ENCODE data around the gene RAP1GAP. TPM values are rescaled to one million over a fixed set of nuclear protein-coding genes. Genes with fewer than 3 reads are reported as not detected.
"Not testable (repeated sequence)": the region's sequence is repeated elsewhere in the genome, so short reads cannot be mapped to it uniquely, and the experiment has no call there.

RAP1GAP gene
- total RNA-seq, 3 donors from 2014 or later, result 0.32 to 7.2 (median 6.0) TPM

DNA sequence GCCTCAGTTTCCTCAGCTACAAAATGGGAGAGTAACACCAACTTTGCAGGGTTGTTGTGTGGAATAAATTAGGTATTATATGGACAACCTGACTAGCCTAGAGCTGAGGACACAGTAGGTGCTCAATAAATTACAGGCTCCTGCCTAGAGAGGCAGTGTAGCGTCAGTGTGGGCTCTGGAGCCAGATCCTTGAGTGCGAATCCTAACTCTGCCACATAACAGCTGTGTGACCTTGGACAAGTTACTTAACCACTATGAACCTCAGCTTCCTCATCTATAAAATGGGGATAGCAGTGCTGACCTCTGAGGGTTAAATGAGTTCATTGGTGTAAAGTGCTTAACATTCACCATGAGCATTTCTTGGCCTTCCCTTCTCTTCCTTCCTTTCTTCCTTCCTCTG, 33.1 kb downstream of the RAP1GAP start:
- Histone ChIP-seq H3K27ac (peak overlapping the region; percentile 3 to 88), H3K9me3 (no peaks in the 10 kb centered on the region), H3K4me3 (no peak overlapping the region), H3K27me3 (no peaks in the 10 kb centered on the region), H3K4me1 (peaks cover 0 to 9% of the 10 kb centered on the region in 2 donors), H3K36me3 (no peaks in the 10 kb centered on the region)
- DNase-seq (ENCODE audit: low spot score in 2 of 2), result no peak
- TF ChIP-seq POLR2AphosphoS5 (IDR thresholded peaks at IDR 0.05), result no peak
- TF ChIP-seq, protein P1, sequence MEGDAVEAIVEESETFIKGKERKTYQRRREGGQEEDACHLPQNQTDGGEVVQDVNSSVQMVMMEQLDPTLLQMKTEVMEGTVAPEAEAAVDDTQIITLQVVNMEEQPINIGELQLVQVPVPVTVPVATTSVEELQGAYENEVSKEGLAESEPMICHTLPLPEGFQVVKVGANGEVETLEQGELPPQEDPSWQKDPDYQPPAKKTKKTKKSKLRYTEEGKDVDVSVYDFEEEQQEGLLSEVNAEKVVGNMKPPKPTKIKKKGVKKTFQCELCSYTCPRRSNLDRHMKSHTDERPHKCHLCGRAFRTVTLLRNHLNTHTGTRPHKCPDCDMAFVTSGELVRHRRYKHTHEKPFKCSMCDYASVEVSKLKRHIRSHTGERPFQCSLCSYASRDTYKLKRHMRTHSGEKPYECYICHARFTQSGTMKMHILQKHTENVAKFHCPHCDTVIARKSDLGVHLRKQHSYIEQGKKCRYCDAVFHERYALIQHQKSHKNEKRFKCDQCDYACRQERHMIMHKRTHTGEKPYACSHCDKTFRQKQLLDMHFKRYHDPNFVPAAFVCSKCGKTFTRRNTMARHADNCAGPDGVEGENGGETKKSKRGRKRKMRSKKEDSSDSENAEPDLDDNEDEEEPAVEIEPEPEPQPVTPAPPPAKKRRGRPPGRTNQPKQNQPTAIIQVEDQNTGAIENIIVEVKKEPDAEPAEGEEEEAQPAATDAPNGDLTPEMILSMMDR (IDR thresholded peaks at IDR 0.05), result no peak
- no peak for TF ChIP-seq POLR2A (IDR thresholded peaks at IDR 0.05)
- intact Hi-C loops (cut with DNase I; ENCODE audit: low total_unique reads), result no loop called here

DNA sequence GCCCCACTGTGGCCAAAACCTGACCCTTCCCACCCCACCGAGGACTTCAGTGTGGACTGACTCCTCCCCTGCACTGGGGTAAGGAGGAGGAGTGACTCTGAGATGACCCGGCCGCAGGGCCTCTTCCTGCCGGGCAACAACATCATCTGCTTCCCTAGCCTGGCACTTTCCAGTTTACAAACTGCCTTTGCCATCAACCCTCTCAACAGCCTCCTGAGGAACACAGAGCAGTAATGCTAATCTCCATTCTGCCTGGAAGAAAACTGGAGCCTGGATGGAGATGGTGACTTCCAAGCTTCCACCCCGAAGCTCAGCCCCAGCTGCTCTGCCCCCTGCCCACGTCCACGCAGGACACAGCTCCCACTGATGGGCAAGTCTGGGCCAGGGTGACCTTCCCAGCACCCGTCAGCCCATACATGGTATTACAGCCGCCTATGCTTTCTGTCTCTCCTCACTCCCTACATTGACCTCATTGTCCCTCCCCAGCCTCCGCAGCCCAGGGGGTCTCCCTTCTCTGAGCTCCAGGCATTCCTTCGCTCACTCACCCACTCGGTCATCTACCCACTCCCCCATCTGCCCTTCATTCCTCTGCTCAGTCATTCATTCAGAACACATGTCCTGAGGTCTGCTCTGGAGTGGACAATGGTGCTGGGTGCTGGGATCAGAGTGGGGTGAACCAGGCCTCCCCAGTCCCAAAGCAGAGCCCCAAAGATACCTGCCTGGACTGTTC, 34.2 kb downstream of the RAP1GAP start:
- Histone ChIP-seq H3K4me3 (no peak overlapping the region), H3K9me3 (no peaks in the 10 kb centered on the region), H3K27ac (peak overlapping the region; percentile 88), H3K36me3 (no peaks in the 10 kb centered on the region), H3K4me1 (peaks cover 0 to 9% of the 10 kb centered on the region in 2 donors), H3K27me3 (no peaks in the 10 kb centered on the region)
- TF ChIP-seq POLR2AphosphoS5 (IDR thresholded peaks at IDR 0.05), result no peak
- intact Hi-C loops (cut with DNase I; ENCODE audit: low total_unique reads), result no loop called here
- no peak for DNase-seq (ENCODE audit: low spot score in 2 of 2)

DNA sequence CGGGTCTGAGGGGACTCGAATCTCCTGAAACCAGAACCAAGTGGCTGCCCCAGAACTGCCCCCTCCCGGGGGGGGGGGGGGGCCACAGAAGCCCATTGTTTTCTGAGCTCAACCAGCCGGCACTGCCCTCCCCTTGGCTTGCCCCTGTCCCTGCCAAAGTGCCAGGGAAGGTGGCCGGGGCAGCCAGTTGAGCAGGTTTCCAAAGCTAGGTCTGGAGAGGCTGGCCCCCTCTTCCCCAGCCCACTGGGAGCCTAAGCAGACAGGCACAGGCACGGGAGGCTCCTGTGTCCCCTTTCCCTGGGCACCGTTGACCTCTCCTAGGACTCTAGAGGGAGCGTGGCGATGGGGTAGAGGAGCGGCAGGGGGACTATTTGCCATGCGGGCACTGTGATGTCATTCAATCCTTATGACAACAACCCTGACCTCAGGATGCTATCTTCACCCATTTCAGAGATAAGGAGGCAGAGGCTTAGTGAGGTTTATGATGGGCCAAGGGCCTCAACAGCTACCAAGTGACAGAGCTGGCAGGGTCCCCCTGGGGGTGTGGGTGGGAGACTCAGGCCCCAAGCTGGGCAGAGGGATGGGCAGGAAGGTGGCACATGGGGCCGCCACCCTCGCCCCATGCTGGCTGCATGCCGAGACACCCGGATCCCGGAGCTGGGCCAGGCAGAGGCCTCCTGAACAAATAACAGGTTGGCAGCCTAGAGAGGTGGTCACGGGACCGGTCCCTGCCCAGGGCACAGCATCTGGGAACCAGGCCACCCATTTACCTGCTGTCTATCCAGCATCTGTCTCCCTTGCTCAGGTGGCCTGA, 35.0 kb downstream of the RAP1GAP start:
- TF ChIP-seq POLR2AphosphoS5 (IDR thresholded peaks at IDR 0.05), result no peak
- TF ChIP-seq, protein P1 (IDR thresholded peaks at IDR 0.05), result peak in 1 of 3 donors; percentile 13

DNA sequence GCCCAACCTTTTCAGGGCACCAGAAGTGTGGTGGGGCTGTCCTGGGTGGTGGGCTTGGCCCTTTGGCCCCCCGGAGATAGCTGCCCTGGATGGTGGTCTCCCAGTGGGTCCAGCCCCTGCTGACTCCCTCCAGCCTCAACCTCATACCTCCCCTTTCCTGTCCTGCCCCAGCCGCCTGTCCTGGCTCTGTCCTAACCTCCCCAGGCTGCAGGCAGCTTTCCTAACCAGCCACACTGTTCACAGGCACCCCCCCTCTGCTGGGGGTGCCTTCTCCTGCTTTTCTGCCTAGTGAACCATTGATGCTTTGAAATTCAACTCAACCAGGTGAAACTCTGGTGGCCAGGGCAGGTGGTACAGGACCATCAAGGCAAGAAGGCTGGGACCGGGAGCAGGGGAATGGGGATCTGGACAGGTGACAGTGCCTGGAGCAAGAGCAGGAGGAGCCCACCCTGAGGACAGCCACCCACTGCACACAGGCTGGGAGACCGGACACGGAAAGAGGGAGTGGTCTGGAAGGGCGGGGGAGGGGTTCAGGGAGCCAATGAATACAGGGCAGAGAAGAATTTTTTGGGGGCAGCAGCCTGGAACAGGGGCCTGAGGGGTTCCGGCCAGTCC, 35.9 kb downstream of the RAP1GAP start:
- peaks cover 0 to 9% of the 10 kb centered on the region in 2 donors for H3K4me1 ChIP-seq
- H3K36me3 ChIP-seq, result no peaks in the 10 kb centered on the region
- H3K27me3 ChIP-seq, result no peaks in the 10 kb centered on the region
- intact Hi-C loops (cut with DNase I; ENCODE audit: low total_unique reads), result no loop called here
- no peak overlapping the region for H3K4me3 ChIP-seq
- H3K9me3 ChIP-seq, result no peaks in the 10 kb centered on the region
- TF ChIP-seq, protein P1 (IDR thresholded peaks at IDR 0.05), result peak in 1 of 3 donors; percentile 22
- no peak for TF ChIP-seq POLR2A (IDR thresholded peaks at IDR 0.05)
- TF ChIP-seq POLR2AphosphoS5 (IDR thresholded peaks at IDR 0.05), result no peak
- peak overlapping the region; percentile 88 for H3K27ac ChIP-seq
- DNase-seq (ENCODE audit: low spot score in 2 of 2), result no peak

More for the DNA sequence above, 35.0 kb downstream of the RAP1GAP start:
- DNase-seq (ENCODE audit: low spot score in 2 of 2), result peak; percentile 81 to 93
- Histone ChIP-seq H3K4me3 (peak overlapping the region in 1 of 3 donors; percentile 12), H3K36me3 (no peaks in the 10 kb centered on the region), H3K27ac (peak overlapping the region; percentile 88), H3K9me3 (no peaks in the 10 kb centered on the region), H3K4me1 (peaks cover 0 to 9% of the 10 kb centered on the region in 2 donors), H3K27me3 (no peaks in the 10 kb centered on the region)
- intact Hi-C loops (cut with DNase I; ENCODE audit: low total_unique reads), result no loop called here

DNA sequence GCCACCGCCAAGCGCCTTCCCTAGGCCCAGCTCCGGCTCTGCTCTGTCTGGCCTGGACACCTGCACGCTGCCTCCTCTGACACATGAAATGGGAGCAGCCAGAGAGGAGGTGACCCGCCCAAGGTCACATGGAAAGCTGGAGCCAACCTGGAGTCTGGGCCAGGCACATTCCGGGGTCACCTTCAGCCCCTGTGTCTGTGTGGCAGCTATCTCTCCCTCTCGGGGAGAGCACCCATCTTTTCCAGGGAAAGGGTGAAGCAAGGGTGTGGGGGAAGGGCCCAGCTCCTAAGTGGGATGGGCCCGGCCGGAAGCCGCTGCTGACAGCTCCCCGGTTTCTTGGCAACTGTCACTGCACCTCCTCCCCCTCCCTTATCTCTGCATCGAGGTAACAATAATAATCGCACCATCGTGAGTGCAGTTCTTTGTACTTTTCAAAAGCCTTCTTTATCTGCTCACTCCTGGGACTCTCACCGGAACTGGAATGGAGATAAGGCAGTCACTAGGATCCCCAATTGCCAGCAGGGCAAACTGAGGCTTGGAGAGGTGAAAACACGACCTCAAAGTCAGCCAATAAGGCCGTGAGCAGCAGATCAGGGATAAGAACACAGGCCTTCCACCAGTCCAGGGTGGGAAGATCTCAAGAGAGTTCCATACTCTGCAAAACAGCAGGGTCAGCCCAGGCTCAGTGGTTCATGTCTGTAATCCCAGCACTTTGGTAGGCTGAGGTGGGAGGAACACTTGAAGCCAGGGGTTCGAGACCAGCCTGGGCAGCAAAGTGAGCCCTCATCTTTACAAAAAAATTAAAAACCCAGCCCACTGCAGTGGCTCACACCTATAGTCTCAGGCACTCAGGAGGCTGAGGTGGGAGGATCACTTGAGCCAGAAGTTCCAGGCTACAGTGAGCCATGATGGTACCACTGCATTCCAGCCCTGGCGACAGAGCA, 36.9 kb downstream of the RAP1GAP start:
- TF ChIP-seq POLR2A (IDR thresholded peaks at IDR 0.05), result no peak
- TF ChIP-seq, protein P1 (IDR thresholded peaks at IDR 0.05), result no peak
- TF ChIP-seq POLR2AphosphoS5 (IDR thresholded peaks at IDR 0.05), result no peak
- no peak overlapping the region for H3K4me3 ChIP-seq
- H3K36me3 ChIP-seq, result no peaks in the 10 kb centered on the region
- DNase-seq (ENCODE audit: low spot score in 2 of 2), result no peak
- intact Hi-C loops (cut with DNase I; ENCODE audit: low total_unique reads), result no loop called here
- peak overlapping the region; percentile 26 to 88 for H3K27ac ChIP-seq
- no peaks in the 10 kb centered on the region for H3K27me3 ChIP-seq
- H3K9me3 ChIP-seq, result no peaks in the 10 kb centered on the region
- peaks cover 0 to 9% of the 10 kb centered on the region in 2 donors for H3K4me1 ChIP-seq

DNA sequence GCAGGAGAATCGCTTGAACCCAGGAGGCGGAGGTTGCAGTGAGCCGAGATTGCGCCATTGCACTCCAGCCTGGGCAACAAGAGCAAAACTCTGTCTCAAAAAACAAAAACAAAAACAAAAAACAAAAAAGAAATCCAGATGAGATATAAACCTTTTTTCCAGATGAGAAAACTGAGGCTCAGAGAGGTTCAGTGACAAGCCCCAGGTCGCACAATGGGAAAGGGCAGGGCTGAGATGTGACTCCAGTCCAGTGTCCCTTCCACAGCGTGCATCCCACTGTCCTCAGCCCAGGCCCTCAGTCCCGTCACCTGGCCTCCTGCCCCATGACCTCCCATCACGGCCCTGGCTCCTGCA, 37.6 kb downstream of the RAP1GAP start:
- DNase-seq (ENCODE audit: low spot score in 2 of 2); H3K4me3 ChIP-seq; H3K27me3 ChIP-seq; H3K4me1 ChIP-seq; H3K9me3 ChIP-seq; H3K36me3 ChIP-seq; intact Hi-C loops (cut with DNase I; ENCODE audit: low total_unique reads): not testable (repeated sequence)
- peak overlapping the region in 1 of 2 donors; percentile 54 for H3K27ac ChIP-seq
